CD4-positive, alpha-beta T cell treated with Interferon alpha-2 for 1 hour (primary cell): ENCODE results near the gene ZMIZ1.
A peak's percentile ranks its signal among the peaks of the same experiment; 100 is the strongest.

ENCODE experiments used
- DNase-seq, 2 donors: peaks; one replicate each; pipeline ENCODE4 v3.0.0-alpha.2; 2020 to 2022

Gene ZMIZ1

GRCh38 chr10:79126351-79127080 lies 57.8 kb downstream of the ZMIZ1 start:
- no peak for DNase-seq

DNA sequence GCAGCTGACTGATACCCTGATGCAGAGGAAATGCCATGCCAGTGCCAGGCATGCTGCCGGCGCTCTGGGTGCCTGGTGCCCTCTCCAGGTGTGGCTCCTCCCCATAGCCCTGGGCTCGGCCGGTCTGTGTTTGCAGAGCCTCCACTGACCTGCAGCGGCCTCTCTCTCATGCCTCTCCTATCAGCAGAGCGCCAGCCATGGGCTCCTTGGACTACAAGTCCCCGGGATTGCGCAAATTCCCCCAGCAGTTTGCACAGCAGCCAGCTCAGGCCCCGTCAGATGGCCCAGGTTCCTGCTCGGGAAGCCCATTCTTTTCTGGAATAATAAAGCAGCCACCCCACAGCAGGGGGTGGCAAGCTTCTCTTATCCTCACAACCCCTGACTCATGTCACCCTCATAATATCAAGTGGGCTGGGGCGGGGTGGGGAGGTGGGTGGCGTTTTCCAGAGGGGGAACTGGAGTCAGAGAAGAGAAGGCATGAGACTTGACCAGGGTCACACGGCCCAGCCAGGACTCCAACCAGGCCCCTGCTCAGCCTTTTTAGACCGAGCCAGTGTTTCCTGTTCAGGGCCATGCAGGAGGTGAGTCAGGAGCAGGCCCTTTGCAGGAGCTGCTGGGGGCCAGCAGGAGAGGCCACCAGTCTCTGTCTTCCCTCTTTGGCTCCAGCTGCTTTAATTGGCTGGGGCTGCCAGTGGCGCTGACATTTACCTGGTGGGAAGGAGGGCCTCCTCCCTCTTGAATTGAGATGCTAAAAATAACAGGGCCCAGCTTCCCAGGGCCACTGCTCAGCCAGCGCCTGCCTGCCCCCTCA lies 58.6 kb downstream of the ZMIZ1 start:
- DNase-seq = peak in 1 of 2 donors; percentile 27

DNA sequence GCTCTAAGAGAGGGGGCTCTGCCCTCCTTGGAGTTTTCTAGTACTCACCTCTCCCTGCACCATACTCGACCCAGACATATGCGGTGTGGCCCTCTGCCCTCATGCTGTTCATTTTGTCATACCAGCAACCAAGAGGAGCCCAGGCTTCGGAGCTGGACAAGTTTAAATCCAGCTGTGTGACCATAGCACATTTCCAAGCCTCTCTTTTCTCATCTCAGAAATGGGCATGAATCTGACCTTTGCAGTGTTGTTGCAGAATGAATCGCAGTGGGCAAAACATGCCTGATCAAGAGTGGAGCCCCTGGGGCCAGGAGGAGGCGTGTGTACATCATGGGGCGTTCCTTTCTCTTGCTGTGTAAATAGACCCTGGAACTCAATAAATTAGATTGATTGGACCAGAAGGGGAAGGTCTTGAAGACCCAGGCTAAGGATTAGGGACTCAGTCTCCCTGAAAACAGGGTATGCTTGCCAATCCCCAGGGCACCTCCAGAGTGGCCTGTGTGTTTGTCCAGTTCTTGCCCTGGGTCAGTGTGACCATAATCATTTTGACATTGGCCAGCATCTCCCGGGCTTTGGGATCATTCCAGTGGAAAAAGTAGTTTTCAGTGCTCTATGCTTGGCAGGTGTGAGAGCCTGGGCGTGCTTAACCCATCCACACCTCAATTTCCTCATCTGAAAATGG lies 59.6 kb downstream of the ZMIZ1 start:
- no peak for DNase-seq

- DNase-seq = no peak
Measured at GRCh38 chr10:79128923-79129305, 60.1 kb downstream of the ZMIZ1 start.

- no peak for DNase-seq
Measured at GRCh38 chr10:79129361-79129997, 60.7 kb downstream of the ZMIZ1 start.

GRCh38 chr10:79130255-79130654 lies 61.5 kb downstream of the ZMIZ1 start:
- no peak for DNase-seq

GRCh38 chr10:79130846-79131245 lies 62.1 kb downstream of the ZMIZ1 start:
- no peak for DNase-seq

GRCh38 chr10:79131836-79132631 lies 63.3 kb downstream of the ZMIZ1 start:
- no peak for DNase-seq

- no peak for DNase-seq
Measured at GRCh38 chr10:79132681-79133381, 64.1 kb downstream of the ZMIZ1 start.

GRCh38 chr10:79133416-79133815 lies 64.7 kb downstream of the ZMIZ1 start:
- DNase-seq = no peak

DNA sequence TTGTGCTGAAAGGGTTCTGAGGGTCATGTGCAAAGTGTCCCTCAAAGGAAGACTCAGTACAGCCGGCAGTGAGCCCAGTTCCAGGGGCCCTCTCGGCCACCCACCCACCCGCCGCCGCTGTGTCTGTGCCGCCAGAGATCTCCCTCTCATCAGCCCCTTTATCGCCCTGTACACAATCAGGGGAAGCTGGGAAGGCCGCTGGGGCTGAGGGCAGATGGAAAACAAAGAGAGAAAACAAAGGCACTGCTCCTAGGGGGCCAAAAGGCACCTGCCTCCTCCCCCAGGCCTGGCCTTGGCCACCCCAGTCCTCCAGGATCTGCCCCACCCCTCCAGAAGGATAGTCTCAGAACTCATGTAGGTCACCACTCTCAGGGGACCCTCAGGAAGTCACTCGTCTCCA lies 67.0 kb downstream of the ZMIZ1 start:
- no peak for DNase-seq

- DNase-seq = no peak
Measured at GRCh38 chr10:79136236-79137005, 67.7 kb downstream of the ZMIZ1 start.

DNA sequence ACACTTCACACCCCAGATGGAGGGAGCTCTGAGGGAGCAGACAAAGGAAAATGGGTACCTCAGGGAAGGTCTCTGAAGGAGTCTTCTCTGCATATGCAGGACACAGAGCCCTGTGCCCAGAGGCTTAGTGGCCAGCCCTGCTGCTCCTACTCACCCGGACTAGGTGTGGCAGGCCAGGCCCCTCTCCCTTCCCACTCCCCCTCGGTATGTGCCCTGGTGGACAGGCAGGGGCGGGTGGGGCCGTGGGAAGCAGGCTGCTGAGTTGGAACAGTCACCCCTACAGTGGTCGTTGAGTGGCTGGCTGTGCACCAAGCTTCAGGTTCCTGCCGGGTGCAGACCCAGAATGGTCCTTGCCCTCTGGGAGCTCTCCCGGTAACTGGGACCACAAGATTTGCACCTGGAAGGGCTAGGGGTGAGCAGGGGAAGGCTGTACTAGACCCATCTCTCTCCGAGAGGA lies 68.6 kb downstream of the ZMIZ1 start:
- no peak for DNase-seq

- DNase-seq = peak; percentile 31 to 55
Measured at GRCh38 chr10:79137826-79138225, 69.1 kb downstream of the ZMIZ1 start.

GRCh38 chr10:79138449-79139123 lies 69.8 kb downstream of the ZMIZ1 start:
- DNase-seq = no peak

GRCh38 chr10:79139124-79139835 lies 70.5 kb downstream of the ZMIZ1 start:
- DNase-seq = no peak

- DNase-seq = no peak
Measured at GRCh38 chr10:79140085-79140793, 71.5 kb downstream of the ZMIZ1 start.

GRCh38 chr10:79140855-79141254 lies 72.1 kb downstream of the ZMIZ1 start:
- DNase-seq = no peak

DNA sequence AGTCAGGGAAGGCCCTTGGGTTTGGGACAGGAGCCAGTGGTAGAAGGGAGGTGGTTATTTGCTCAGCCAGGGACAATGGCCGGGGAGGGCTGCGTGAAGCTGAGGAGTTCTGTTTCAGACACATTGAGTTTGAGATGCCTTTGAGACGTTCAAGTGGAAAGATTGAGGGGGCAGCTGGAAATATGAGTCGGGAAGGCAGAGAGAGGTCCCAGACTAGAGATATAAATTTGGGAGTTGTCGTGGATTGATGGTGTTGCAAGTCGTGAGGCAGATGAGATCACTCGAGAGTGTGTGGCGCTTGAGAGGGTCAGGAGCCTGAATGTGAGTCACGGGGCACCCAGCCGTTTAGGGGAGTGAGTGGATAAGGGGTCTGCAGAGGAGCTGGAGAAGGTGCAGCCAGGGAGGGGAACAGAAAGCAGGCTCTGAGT lies 73.3 kb downstream of the ZMIZ1 start:
- DNase-seq = no peak
